Left lung (tissue), 10 donors: ENCODE results near the gene CHRNB2. TPM values are rescaled to one million over a fixed set of nuclear protein-coding genes. Genes with fewer than 3 reads are reported as not detected.
A peak's percentile ranks its signal among the peaks of the same experiment; 100 is the strongest.

ENCODE experiments used
- ATAC-seq: fragments of 200-7000 bp; cut with Tn5 transposase; one replicate; pipeline ENCODE4 v1.9.1; 2020; ENCODE audit warnings: moderate library complexity
- DNase-seq, 4 donors: peaks; one replicate each; pipeline ENCODE4 v3.0.0-alpha.2; 2013 to 2020
- H3K27ac ChIP-seq, 2 donors: fragments of 200-600 bp; sonication (generic) in 1 of 2; one replicate each; pipeline versions ENCODE4 v1.5.0 to v1.8.0; 2020 to 2021
- H3K27me3 ChIP-seq, 2 donors: fragments of 200-600 bp; sonication (generic) in 1 of 2; one replicate each; pipeline versions ENCODE4 v1.5.0 to v1.8.0; 2020 to 2021
- H3K36me3 ChIP-seq, 2 donors: fragments of 200-600 bp; sonication (generic) in 1 of 2; one replicate each; pipeline versions ENCODE4 v1.5.0 to v1.8.0; 2020 to 2021
- H3K4me1 ChIP-seq, 2 donors: fragments of 200-600 bp; one replicate each; pipeline ENCODE4 v1.8.0; 2021
- H3K4me3 ChIP-seq, 2 donors: fragments of 200-600 bp; sonication (generic) in 1 of 2; one replicate each; pipeline versions ENCODE4 v1.5.0 to v1.8.0; 2020 to 2021; ENCODE audit warnings: mild to moderate bottlenecking in 1 of 2
- H3K9me3 ChIP-seq, 2 donors: fragments of 200-600 bp; sonication (generic) in 1 of 2; one replicate each; pipeline versions ENCODE4 v1.5.0 to v1.8.0; 2020 to 2021
- intact Hi-C, 2 donors: fragments of 100-400 bp; cut with DNase I; formaldehyde crosslinking; loops; one replicate each; pipeline versions ENCODE4 v1.11.2 to v1.14.2; 2022
- polyA plus RNA-seq, 6 donors: library from polyadenylated mRNA; unstranded; fragments of 120-200 nt; gene quantifications; one replicate each; pipeline ENCODE4 v1.2.1, GENCODE V29; 2013; ENCODE audit not compliant: insufficient read length in 6 of 6
- total RNA-seq, 2 donors: library from RNA; stranded (reverse); fragmentation: NEBNext Ultra II Directional; extraction: Animal tissue kit (Norgen Biotek cat#: 25700); gene quantifications; one replicate each; pipeline ENCODE4 v1.2.1, GENCODE V29; 2021
- TF ChIP-seq, protein P1 (sequence below), 2 donors: fragments of 200-600 bp; sonication (generic) in 1 of 2; IDR thresholded peaks; one replicate each; pipeline versions ENCODE4 v1.5.0 to v1.8.0; 2021; ENCODE audit warnings: antibody characterized with exemption in 2 of 2
- donor health status: DM: no; HTN: yes; CAD: no.
- donor health status: DM: no; HTN: no; CAD: no.

Gene CHRNB2
- total and polyA plus RNA-seq, 8 donors, result 0.09 to 1.8 (median 0.57) TPM; not detected in 1

GRCh38 chr1:154591206-154591605 lies 23.6 kb downstream of the CHRNB2 start:
- intact Hi-C loops, result no loop called here
- no peaks in the 10 kb centered on the region for H3K9me3 ChIP-seq
- ATAC-seq (no peak), DNase-seq (no peak)
- H3K27ac ChIP-seq, result no peak overlapping the region
- no peaks in the 10 kb centered on the region for H3K4me1 ChIP-seq
- H3K4me3 ChIP-seq, result no peak overlapping the region
- peaks cover under 1 to 100% of the 10 kb centered on the region in 2 donors for H3K36me3 ChIP-seq
- TF ChIP-seq, protein P1, sequence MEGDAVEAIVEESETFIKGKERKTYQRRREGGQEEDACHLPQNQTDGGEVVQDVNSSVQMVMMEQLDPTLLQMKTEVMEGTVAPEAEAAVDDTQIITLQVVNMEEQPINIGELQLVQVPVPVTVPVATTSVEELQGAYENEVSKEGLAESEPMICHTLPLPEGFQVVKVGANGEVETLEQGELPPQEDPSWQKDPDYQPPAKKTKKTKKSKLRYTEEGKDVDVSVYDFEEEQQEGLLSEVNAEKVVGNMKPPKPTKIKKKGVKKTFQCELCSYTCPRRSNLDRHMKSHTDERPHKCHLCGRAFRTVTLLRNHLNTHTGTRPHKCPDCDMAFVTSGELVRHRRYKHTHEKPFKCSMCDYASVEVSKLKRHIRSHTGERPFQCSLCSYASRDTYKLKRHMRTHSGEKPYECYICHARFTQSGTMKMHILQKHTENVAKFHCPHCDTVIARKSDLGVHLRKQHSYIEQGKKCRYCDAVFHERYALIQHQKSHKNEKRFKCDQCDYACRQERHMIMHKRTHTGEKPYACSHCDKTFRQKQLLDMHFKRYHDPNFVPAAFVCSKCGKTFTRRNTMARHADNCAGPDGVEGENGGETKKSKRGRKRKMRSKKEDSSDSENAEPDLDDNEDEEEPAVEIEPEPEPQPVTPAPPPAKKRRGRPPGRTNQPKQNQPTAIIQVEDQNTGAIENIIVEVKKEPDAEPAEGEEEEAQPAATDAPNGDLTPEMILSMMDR (IDR thresholded peaks at IDR 0.05), result no peak
- H3K27me3 ChIP-seq, result no peaks in the 10 kb centered on the region

DNA sequence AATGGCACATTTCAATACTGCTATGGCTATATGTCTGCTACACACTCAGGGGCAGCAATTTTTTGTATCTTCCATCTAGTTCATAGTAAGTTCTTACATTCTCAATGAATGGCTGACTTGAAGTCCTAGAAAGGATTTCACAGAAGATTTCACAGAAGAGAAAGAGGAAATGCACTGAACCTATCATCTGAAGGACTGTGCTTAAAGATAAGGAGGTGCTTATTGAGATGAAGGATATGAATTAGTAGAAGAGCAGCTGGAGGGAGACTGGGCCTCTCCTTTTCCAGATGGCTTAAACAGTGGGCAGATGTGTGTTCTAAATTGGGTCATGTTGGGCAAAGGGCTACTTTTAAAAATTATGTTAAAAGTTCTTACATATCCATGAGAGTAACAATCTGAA lies 25.8 kb downstream of the CHRNB2 start:
- Histone ChIP-seq H3K4me1 (no peaks in the 10 kb centered on the region), H3K9me3 (no peaks in the 10 kb centered on the region), H3K27ac (no peak overlapping the region), H3K36me3 (peaks cover 0 to 100% of the 10 kb centered on the region in 2 donors), H3K27me3 (no peaks in the 10 kb centered on the region), H3K4me3 (no peak overlapping the region)
- no peak for DNase-seq
- intact Hi-C loops, result no loop called here
- no peak for ATAC-seq
- TF ChIP-seq, protein P1 (IDR thresholded peaks at IDR 0.05), result no peak

- no peak overlapping the region for H3K27ac ChIP-seq
- no peak for DNase-seq
- H3K4me1 ChIP-seq, result peaks cover 2 to 12% of the 10 kb centered on the region in 2 donors
- H3K4me3 ChIP-seq, result no peak overlapping the region
- no peak for ATAC-seq
- TF ChIP-seq, protein P1 (IDR thresholded peaks at IDR 0.05), result no peak
- H3K36me3 ChIP-seq, result peaks cover 0 to 100% of the 10 kb centered on the region in 2 donors
- no peaks in the 10 kb centered on the region for H3K9me3 ChIP-seq
- intact Hi-C loops, result no loop called here
- no peaks in the 10 kb centered on the region for H3K27me3 ChIP-seq
Measured at GRCh38 chr1:154594811-154595210, 27.2 kb downstream of the CHRNB2 start.

GRCh38 chr1:154595621-154596020 lies 28.0 kb downstream of the CHRNB2 start:
- TF ChIP-seq, protein P1 (IDR thresholded peaks at IDR 0.05), result no peak
- H3K27me3 ChIP-seq, result no peaks in the 10 kb centered on the region
- peaks cover 2 to 15% of the 10 kb centered on the region in 2 donors for H3K4me1 ChIP-seq
- peaks cover 0 to 100% of the 10 kb centered on the region in 2 donors for H3K36me3 ChIP-seq
- H3K27ac ChIP-seq, result no peak overlapping the region
- DNase-seq, result no peak
- no peak overlapping the region for H3K4me3 ChIP-seq
- intact Hi-C loops, result no loop called here
- ATAC-seq, result peak; percentile 42
- no peaks in the 10 kb centered on the region for H3K9me3 ChIP-seq

GRCh38 chr1:154598871-154599635 lies 31.5 kb downstream of the CHRNB2 start:
- no peaks in the 10 kb centered on the region for H3K9me3 ChIP-seq
- no peak overlapping the region for H3K4me3 ChIP-seq
- no peak for DNase-seq
- intact Hi-C loops, result no loop called here
- TF ChIP-seq, protein P1 (IDR thresholded peaks at IDR 0.05), result no peak
- H3K27me3 ChIP-seq, result no peaks in the 10 kb centered on the region
- H3K4me1 ChIP-seq, result peaks cover 6 to 30% of the 10 kb centered on the region in 2 donors
- ATAC-seq, result no peak
- peaks cover 0 to 87% of the 10 kb centered on the region in 2 donors for H3K36me3 ChIP-seq
- H3K27ac ChIP-seq, result no peak overlapping the region
